GM23248 (cell line): ENCODE measurements around the gene MYO1E.

Source experiments
- EZH2 ChIP-seq: fragments of 200-600 bp; sonication (generic); IDR thresholded peaks from 2 replicates; pipeline ENCODE4 v1.6.1; 2018; ENCODE audit warnings: antibody characterized with exemption, mild to moderate bottlenecking; ENCODE audit not compliant: insufficient read depth, poor library complexity, severe bottlenecking
- EZH2phosphoT487 ChIP-seq: fragments of 200-600 bp; sonication (generic); IDR thresholded peaks from 2 replicates; pipeline ENCODE4 v1.6.1; 2018; ENCODE audit warnings: antibody characterized with exemption, moderate library complexity, mild to moderate bottlenecking, low read depth; ENCODE audit not compliant: insufficient read depth

DNA sequence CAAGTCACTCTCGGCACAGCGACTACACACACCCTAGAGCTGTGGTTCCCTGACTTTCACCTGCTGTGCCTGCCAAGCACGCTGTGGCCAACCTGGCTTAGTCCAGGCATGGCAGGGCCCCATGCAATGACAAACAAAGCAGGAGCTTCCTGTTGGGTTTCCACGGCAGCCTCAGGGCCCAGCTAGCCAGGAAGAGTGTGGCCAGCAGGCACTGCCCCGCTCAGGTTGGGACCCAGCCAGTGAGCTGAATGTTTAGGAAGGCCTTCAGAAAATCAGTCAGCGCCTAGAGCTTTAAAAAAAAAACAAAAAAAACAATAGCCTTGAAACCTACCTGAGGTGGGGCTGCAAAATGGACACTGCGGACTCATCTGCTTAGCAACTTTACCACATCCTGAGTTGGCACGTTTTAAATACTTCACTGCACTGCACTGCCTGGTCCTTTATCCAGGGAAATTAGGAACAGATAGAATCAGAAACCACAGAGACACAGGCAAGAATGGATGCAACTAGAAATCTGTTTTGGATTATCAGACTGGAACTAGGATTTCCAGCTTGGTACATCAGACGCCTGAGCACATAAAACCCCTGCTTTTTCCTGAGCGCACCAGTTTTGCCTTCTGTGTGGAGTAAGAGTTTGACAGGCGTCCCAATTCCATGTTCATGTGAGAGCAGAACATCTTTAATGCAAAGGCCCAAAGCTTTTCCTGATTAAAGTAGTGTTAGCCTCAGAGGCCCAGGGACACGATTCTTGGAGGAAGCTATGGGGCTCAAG lies 202.2 kb downstream of the MYO1E start:
- TF ChIP-seq EZH2 (no peak), EZH2phosphoT487 (no peak)
